ENCODE results near the gene NRF1. TPM values are rescaled to one million over a fixed set of nuclear protein-coding genes. Genes with fewer than 3 reads are reported as not detected.
A peak's percentile ranks its signal among the peaks of the same experiment; 100 is the strongest.

Gene NRF1
- total RNA-seq, 1 donor from 2014 or later = 29.7 TPM

GRCh38 chr7:129739427-129739826, 127.9 kb downstream of the NRF1 start:
- Mint-ChIP-seq H3K27ac (no peak overlapping the region), H3K4me1 (ENCODE audit: low read depth) (peaks cover 16% of the 10 kb centered on the region), H3K9me3 (ENCODE audit: low read depth) (no peaks in the 10 kb centered on the region), H3K4me3 (ENCODE audit: low read depth) (no peak overlapping the region), H3K27me3 (no peaks in the 10 kb centered on the region), H3K36me3 (ENCODE audit: insufficient read depth) (peaks cover 4% of the 10 kb centered on the region)
- TF ChIP-seq CTCF (IDR thresholded peaks at IDR 0.05; ENCODE audit: unreplicated experiment) = no peak
- DNase-seq (ENCODE audit: low spot score, unreplicated experiment) = no peak

- H3K27me3 Mint-ChIP-seq = no peaks in the 10 kb centered on the region
- DNase-seq (ENCODE audit: low spot score, unreplicated experiment) = no peak
- H3K36me3 Mint-ChIP-seq (ENCODE audit: insufficient read depth) = peaks cover 5% of the 10 kb centered on the region
- H3K4me1 Mint-ChIP-seq (ENCODE audit: low read depth) = peaks cover 16% of the 10 kb centered on the region
- no peak overlapping the region for H3K27ac Mint-ChIP-seq
- no peak overlapping the region for H3K4me3 Mint-ChIP-seq (ENCODE audit: low read depth)
- TF ChIP-seq CTCF (IDR thresholded peaks at IDR 0.05; ENCODE audit: unreplicated experiment) = no peak
- H3K9me3 Mint-ChIP-seq (ENCODE audit: low read depth) = no peaks in the 10 kb centered on the region
Observed at GRCh38 chr7:129740574-129741410, 129.3 kb downstream of the NRF1 start.

GRCh38 chr7:129741743-129742213, 130.3 kb downstream of the NRF1 start:
- Mint-ChIP-seq H3K27me3 (no peaks in the 10 kb centered on the region), H3K9me3 (ENCODE audit: low read depth) (no peaks in the 10 kb centered on the region), H3K36me3 (ENCODE audit: insufficient read depth) (peaks cover 8% of the 10 kb centered on the region), H3K4me1 (ENCODE audit: low read depth) (peaks cover 16% of the 10 kb centered on the region), H3K4me3 (ENCODE audit: low read depth) (no peak overlapping the region), H3K27ac (no peak overlapping the region)
- DNase-seq (ENCODE audit: low spot score, unreplicated experiment) = no peak
- no peak for TF ChIP-seq CTCF (IDR thresholded peaks at IDR 0.05; ENCODE audit: unreplicated experiment)

DNA sequence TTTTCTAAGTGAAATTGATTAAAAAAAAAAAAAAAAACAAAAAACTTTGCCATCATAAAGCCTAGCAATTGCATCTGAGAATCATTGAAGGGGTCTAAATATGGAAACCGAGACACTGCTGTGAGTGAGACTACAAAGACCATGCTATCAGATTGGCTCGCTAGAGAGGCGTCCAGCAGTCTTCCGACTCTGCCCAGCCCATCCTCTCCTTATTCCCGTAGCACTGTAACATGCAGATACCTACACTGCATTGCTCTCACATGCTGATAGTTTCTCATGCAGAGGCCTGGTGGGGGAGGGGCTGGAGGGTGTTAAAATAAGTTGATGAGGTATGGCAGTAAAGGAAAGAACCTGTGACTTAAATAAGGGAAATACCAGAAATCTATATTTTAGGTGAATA, 130.7 kb downstream of the NRF1 start:
- DNase-seq (ENCODE audit: low spot score, unreplicated experiment) = no peak
- Mint-ChIP-seq H3K27me3 (no peaks in the 10 kb centered on the region), H3K36me3 (ENCODE audit: insufficient read depth) (peaks cover 8% of the 10 kb centered on the region), H3K27ac (no peak overlapping the region), H3K9me3 (ENCODE audit: low read depth) (no peaks in the 10 kb centered on the region), H3K4me1 (ENCODE audit: low read depth) (peaks cover 16% of the 10 kb centered on the region), H3K4me3 (ENCODE audit: low read depth) (no peak overlapping the region)
- no peak for TF ChIP-seq CTCF (IDR thresholded peaks at IDR 0.05; ENCODE audit: unreplicated experiment)

GRCh38 chr7:129746857-129747529, 135.5 kb downstream of the NRF1 start:
- Mint-ChIP-seq H3K36me3 (ENCODE audit: insufficient read depth) (peaks cover 5% of the 10 kb centered on the region), H3K27me3 (no peaks in the 10 kb centered on the region), H3K4me1 (ENCODE audit: low read depth) (peaks cover 7% of the 10 kb centered on the region), H3K27ac (peak overlapping the region; percentile 76), H3K4me3 (ENCODE audit: low read depth) (no peak overlapping the region), H3K9me3 (ENCODE audit: low read depth) (no peaks in the 10 kb centered on the region)
- no peak for TF ChIP-seq CTCF (IDR thresholded peaks at IDR 0.05; ENCODE audit: unreplicated experiment)
- no peak for DNase-seq (ENCODE audit: low spot score, unreplicated experiment)

Data from progenitor cell of endocrine pancreas (in vitro differentiated cells).